Mammary epithelial cell (primary cell): Measurements from ENCODE around the gene KRT81.

Experiments used
- EZH2 ChIP-seq: IDR thresholded peaks from 2 replicates; pipeline ENCODE4 v1.6.1; 2012; ENCODE audit warnings: low read length, inconsistent platforms, borderline replicate concordance
- TF ChIP-seq, protein P1 (sequence below), 2 donors: IDR thresholded peaks in 1 of 2; conservative IDR thresholded peaks in 1 of 2; 2 replicates each; pipeline ENCODE4 v1.5.1; 2011 to 2012; ENCODE audit warnings: inconsistent platforms in 2 of 2, low read length in 2 of 2, mild to moderate bottlenecking in 2 of 2, control low read depth in 1 of 2, low read depth in 1 of 2; ENCODE audit not compliant: insufficient read depth in 1 of 2; ENCODE audit errors: extremely low read depth in 1 of 2

DNA sequence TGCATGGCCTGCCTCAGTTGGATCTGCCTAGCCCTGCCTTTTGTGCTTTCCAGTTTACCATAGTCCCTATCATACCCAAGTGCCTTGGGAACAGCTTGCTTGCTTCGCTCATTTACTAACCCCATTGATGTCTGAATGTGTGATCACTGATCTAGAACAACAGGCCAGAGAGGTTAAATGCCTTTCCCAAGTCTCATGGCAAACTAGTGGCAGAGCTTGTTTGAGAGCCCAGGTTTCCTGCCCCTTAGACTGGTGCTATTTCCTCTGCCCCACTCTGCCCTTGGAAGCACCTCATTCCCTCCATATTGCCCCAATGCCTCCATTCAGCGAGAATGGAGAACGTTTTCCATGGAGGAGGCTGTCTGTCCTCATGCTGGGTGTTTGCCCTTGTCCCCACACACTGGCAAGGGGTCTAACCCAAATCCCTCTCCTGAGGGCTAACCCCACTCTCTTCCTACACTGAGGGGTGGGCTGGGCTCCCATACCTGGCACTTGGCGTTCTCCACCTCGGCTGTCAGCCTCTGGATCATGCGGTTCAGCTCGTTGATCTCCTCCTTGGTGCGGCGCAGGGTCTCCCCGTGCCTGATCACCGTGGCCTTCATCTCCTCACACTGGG lies 38.5 kb downstream of the KRT81 start:
- TF ChIP-seq, protein P1, sequence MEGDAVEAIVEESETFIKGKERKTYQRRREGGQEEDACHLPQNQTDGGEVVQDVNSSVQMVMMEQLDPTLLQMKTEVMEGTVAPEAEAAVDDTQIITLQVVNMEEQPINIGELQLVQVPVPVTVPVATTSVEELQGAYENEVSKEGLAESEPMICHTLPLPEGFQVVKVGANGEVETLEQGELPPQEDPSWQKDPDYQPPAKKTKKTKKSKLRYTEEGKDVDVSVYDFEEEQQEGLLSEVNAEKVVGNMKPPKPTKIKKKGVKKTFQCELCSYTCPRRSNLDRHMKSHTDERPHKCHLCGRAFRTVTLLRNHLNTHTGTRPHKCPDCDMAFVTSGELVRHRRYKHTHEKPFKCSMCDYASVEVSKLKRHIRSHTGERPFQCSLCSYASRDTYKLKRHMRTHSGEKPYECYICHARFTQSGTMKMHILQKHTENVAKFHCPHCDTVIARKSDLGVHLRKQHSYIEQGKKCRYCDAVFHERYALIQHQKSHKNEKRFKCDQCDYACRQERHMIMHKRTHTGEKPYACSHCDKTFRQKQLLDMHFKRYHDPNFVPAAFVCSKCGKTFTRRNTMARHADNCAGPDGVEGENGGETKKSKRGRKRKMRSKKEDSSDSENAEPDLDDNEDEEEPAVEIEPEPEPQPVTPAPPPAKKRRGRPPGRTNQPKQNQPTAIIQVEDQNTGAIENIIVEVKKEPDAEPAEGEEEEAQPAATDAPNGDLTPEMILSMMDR (conservative IDR thresholded peaks at IDR 0.05 in 1 of 2, IDR thresholded peaks at IDR 0.05 in 1 of 2; ENCODE audit: extremely low read depth in 1 of 2, insufficient read depth in 1 of 2, low read depth in 1 of 2, low read length in 2 of 2), result no peak
- TF ChIP-seq EZH2, result no peak
